GM19438 (cell line): ENCODE data around the gene VSNL1.

Experiments
- ATAC-seq: cut with Tn5 transposase; IDR thresholded peaks from one replicate; pipeline ENCODE4 v1.9.1; 2021; ENCODE audit warnings: low read depth; ENCODE audit not compliant: unreplicated experiment

VSNL1 gene

DNA sequence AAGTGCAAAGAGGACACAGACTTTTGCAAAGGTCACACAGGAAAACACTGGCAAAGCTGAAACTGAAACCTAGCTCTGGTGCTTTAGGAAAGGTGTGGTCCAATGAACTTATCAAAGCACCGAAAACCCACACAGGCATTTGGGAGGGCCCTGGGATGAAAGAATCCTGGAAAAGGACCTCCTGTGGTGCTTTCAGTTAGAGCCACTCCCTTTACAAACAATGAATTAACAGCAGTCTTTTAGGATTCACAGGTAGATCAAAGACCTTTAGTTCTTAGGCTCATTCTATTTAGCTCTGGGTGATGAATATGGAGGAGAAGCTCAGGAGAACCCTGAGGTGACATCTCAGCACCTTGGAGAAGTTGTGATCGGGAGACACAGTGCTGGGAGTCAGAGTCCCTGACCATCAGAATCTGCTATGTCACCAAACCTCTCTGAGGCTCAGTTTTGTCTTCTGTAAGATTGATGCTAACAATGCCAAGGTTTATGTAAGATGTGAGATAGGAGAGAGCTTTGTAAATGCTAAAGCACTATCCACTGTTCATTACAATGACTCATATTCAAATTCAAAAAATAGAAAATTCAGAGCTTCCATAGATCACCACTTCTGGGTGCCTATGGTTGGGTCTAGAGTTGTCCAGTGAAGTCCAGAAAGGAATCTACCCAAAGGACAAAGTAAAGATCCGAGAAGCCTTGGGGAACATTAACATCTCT lies 39.3 kb downstream of the VSNL1 start:
- ATAC-seq: no peak

GRCh38 chr2:17580319-17580715 lies 39.8 kb downstream of the VSNL1 start:
- no peak for ATAC-seq

DNA sequence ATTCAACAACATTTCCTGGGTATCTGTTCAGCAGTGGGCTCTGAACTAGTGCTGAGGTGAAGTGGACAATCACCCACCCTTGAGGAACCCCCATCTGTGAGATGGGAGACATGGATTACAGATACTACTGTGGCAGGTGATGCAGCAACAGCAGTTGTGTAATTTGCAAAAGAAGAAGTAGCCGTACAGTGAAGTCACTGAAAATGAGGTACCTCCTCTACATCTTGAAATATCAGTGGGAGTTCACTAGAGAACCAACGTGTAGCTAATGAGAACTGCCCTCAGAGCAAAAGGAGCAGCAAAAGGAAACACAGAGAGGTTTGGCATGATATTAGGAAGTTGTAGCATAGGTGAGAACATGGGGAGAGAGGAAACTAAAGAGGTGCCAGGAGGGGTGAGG lies 41.3 kb downstream of the VSNL1 start:
- no peak for ATAC-seq

DNA sequence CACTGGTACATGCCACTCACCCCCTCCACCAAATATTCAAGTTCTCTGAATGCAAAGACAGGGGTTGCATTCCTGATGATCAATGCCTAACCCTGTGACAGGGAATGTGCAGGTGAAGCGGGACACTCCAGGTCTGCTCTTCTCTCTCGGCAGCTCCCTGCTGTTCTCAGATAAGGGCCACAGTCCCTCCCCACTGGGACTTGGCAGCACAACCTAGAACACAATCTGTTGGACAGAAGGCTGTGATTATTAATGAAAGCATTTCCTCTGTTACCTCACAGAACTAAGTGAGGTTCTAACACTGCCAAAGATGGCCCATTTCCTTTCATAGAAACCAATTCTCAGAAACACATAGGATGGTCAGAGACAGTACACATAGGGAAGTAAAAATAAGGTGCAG lies 42.7 kb downstream of the VSNL1 start:
- ATAC-seq: no peak

DNA sequence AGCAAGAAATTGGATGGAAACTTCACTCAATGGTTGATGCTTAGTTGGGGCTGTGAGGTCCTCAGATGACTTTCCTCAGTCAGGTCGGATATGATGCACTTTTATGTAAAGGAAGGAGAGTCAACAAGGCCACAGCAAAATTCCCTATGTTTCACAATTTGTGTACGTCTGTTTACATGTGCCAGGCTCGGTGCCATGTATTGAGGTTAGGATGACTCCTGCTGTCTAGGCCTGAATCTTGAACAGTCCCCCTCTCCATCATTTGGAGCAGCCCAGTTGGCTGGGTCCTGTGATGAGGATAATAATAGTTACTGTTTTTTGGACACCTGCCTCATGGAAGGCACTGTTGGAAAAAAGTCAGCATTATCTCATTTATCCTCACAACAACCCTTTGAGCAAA lies 43.1 kb downstream of the VSNL1 start:
- ATAC-seq: no peak

DNA sequence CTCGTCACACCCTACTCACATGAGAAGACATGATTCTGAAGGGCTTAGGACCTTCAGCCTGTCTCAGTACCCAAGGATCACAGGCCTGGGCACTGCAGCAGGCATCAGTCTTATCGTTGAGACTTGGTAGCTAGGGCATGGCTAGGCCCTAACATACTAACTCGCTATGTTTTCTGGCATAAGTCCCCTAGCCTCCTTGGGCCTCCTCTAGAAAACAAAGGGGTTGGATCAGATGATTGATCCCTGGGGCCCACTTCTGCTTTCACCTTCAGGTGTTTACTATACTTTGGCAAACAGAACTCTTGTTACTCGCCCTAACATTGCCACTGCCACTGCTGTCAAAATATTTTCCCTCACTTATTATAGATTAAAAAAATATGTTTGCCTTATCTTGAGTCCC lies 44.2 kb downstream of the VSNL1 start:
- no peak for ATAC-seq

DNA sequence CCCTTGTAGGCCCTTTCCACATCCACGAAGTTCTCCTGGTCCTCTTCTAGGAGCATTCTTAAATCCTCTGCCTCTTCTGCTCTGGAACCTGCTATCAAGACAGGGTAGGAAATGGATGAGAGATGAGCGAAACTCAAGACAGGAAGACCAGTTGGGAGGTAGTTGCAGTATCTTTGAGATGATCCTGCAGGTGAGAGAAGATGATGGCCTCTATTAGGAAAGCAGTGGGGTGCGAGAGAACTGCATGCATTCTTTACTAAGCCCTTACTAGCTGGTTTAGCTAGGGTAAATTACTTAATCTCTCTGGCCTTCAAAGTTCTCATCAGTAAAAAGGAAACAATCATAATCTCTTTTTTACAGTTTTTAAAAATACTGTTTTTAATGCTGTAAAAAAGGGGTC lies 47.0 kb downstream of the VSNL1 start:
- no peak for ATAC-seq

DNA sequence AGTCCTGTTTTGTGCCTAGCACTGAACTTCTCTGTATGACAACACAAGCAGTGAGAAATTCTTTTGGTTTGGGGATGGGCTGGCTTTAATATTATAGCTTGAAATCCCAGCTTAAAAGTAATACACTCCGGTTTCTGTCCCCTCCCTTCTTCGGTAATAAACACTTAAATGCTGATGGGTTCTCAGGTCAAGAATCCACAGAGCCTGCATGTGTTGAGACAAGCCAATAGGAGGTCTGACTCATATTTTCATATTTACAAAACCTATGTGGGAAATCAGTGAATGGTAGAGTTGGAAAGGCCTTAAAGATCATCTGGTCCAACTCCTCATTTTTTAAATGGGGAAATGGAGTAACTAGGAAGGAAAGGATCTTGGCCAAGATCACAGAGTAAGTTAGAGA lies 47.5 kb downstream of the VSNL1 start:
- no peak for ATAC-seq

GRCh38 chr2:17589406-17590035 lies 49.0 kb downstream of the VSNL1 start:
- ATAC-seq: no peak

DNA sequence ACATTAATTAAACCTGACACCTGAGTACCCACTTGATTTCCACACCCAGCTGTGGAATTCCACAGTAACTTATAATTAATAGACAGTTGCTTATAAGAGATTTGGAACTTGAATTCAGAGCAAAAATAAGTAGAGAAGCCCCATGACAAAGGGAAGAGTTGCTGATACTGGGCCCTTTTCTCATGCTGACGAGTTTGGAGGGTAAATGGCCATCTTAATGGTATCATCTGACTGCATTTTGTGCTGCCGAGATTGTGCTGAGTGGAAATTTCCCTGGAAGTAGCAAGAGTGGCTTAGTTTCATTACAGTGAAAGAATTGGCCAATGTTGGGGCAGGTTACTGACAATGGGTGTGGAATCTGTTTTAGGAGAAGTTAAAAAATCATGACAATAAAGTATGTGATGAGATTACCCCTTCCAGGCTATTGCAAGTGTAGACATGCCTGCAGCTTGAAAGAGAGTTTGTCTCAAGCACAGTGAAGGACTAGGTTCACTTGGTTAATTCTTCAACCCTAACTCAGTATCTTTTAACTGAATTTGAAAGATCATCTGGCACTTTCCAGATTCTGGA lies 49.9 kb downstream of the VSNL1 start:
- ATAC-seq: no peak

- no peak for ATAC-seq
These were observed 51.4 kb downstream of the VSNL1 start for GRCh38 chr2:17591846-17592245.

GRCh38 chr2:17592731-17593409 lies 52.4 kb downstream of the VSNL1 start:
- ATAC-seq: no peak

DNA sequence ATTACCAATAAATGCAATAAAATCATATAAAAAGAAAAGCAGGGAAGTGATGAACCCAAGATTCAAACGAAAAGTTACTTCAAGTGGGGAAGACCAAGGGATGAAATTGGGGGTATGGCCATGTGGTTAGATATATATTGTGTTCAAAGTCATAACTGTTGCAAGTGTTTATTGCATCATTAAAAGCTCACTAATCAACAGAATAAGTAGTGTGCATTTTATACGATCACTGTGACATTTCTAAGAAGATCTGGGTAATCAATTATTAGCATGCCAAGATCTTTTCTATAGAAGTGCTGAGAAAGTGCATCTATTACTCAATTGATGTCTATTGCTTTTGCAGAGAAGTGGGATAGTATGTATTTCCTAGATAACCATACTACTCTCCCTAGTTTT lies 52.9 kb downstream of the VSNL1 start:
- ATAC-seq: no peak

DNA sequence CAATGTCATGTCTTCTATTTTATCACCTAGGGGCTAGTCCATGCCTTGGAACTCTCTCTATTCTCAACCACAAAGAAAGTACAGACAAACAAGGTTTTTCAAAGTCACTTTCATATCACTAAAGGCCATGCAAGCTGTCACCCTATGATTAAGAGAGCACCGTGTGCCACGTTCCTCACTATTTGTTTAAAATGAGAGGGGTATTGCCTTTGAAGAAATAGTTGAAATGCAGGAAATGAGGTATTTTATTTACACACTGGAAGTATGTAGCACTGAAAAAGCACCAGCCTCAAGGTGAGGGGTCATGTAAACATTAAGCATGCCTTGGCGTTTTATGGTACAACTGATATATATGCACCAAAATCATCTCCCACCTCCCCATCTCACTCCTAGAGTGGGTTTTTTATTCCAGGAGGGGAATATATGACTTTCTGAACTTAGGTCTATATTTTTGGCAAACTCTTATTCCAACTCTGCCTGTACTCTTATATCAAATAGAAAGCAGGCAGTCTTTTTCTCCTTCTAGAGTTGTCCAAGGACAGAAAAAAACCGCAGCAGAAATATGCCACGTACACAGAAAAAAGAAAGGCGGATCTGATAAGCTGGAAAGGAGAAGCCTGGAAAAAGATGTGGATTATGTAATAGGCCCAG lies 53.5 kb downstream of the VSNL1 start:
- ATAC-seq: no peak

GRCh38 chr2:17594533-17595401 lies 54.3 kb downstream of the VSNL1 start:
- ATAC-seq: no peak

DNA sequence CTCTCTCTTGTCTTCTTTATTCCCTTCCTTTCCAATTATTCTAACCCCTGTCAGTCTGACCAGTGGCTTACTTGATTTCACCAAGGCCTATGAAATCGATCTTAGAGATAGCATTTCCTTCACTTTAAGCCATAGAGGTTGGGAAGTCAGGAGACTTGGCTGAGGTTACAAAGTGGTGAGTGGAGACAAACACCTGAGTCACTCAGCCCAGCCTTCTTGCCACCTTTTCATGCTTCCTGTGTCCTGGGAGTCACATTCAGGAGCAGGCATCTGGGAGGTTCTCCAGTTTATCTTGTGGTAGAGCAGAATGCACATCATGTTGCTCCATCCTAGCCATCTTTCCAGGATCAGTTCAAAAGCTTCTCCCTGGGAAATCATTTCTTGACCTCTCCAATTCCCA lies 59.1 kb downstream of the VSNL1 start:
- no peak for ATAC-seq

GRCh38 chr2:17600556-17601204 lies 60.2 kb downstream of the VSNL1 start:
- no peak for ATAC-seq

GRCh38 chr2:17604050-17604449 lies 63.6 kb downstream of the VSNL1 start:
- no peak for ATAC-seq

GRCh38 chr2:17605696-17606095 lies 65.2 kb downstream of the VSNL1 start:
- no peak for ATAC-seq

- ATAC-seq: no peak
These were observed 66.4 kb downstream of the VSNL1 start for GRCh38 chr2:17606851-17607250.
